ENCODE data around the gene TMA7. TPM values are rescaled to one million over a fixed set of nuclear protein-coding genes. Genes with fewer than 3 reads are reported as not detected.

The TMA7 gene
- total RNA-seq, 1 donor from 2014 or later: 510 TPM

- DNase-seq (ENCODE audit: low spot score): no peak
- Histone ChIP-seq H3K9ac (no peak overlapping the region), H3K4me2 (no peak overlapping the region), H2AFZ (replicated peaks) (no peak overlapping the region), H3K36me3 (no peaks in the 10 kb centered on the region), H3K9me3 (ENCODE audit: low read depth) (no peaks in the 10 kb centered on the region), H3F3A (ENCODE audit: low read depth) (peaks cover 16% of the 10 kb centered on the region), H3K4me1 (no peaks in the 10 kb centered on the region), H4K20me1 (ENCODE audit: low read depth) (no peaks in the 10 kb centered on the region), H3K4me3 (no peak overlapping the region), H3K27me3 (no peaks in the 10 kb centered on the region), H3K79me2 (ENCODE audit: low read depth) (no peaks in the 10 kb centered on the region), H3K27ac (no peak overlapping the region)
- TF ChIP-seq EZH2 (IDR thresholded peaks at IDR 0.05) (no peak), CTCF (IDR thresholded peaks at IDR 0.05) (no peak), EZH2phosphoT487 (IDR thresholded peaks at IDR 0.05) (no peak)
- Mint-ChIP-seq H3K36me3 (peaks cover 32% of the 10 kb centered on the region), H3K9me3 (no peaks in the 10 kb centered on the region), H3K4me1 (no peaks in the 10 kb centered on the region), H3K27me3 (ENCODE audit: insufficient read depth, low read depth) (peaks cover 2% of the 10 kb centered on the region), H3K4me3 (no peak overlapping the region), H3K27ac (no peak overlapping the region)
Observed at GRCh38 chr3:48405971-48406370, 34.1 kb upstream of the TMA7 start.

- Histone ChIP-seq H4K20me1 (ENCODE audit: low read depth) (no peaks in the 10 kb centered on the region), H2AFZ (replicated peaks) (no peak overlapping the region), H3K27me3 (no peaks in the 10 kb centered on the region), H3K4me3 (no peak overlapping the region), H3K4me1 (no peaks in the 10 kb centered on the region), H3K4me2 (no peak overlapping the region), H3K9me3 (ENCODE audit: low read depth) (no peaks in the 10 kb centered on the region), H3K27ac (no peak overlapping the region), H3F3A (ENCODE audit: low read depth) (peaks cover 8% of the 10 kb centered on the region), H3K36me3 (no peaks in the 10 kb centered on the region), H3K9ac (no peak overlapping the region), H3K79me2 (ENCODE audit: low read depth) (no peaks in the 10 kb centered on the region)
- Mint-ChIP-seq H3K27ac (no peak overlapping the region), H3K9me3 (no peaks in the 10 kb centered on the region), H3K4me1 (no peaks in the 10 kb centered on the region), H3K36me3 (peaks cover 33% of the 10 kb centered on the region), H3K27me3 (ENCODE audit: insufficient read depth, low read depth) (peaks cover 2% of the 10 kb centered on the region), H3K4me3 (no peak overlapping the region)
- TF ChIP-seq EZH2 (IDR thresholded peaks at IDR 0.05) (no peak), EZH2phosphoT487 (IDR thresholded peaks at IDR 0.05) (no peak), CTCF (IDR thresholded peaks at IDR 0.05) (no peak)
- DNase-seq (ENCODE audit: low spot score): no peak
Observed at GRCh38 chr3:48406443-48407431, 33.3 kb upstream of the TMA7 start.

- H2AFZ ChIP-seq (replicated peaks): no peak overlapping the region
- no peaks in the 10 kb centered on the region for H3K36me3 ChIP-seq
- TF ChIP-seq EZH2 (IDR thresholded peaks at IDR 0.05): no peak
- TF ChIP-seq CTCF (IDR thresholded peaks at IDR 0.05): no peak
- no peak for TF ChIP-seq EZH2phosphoT487 (IDR thresholded peaks at IDR 0.05)
- no peak overlapping the region for H3K4me2 ChIP-seq
- no peak for DNase-seq (ENCODE audit: low spot score)
- H3K27me3 ChIP-seq: no peaks in the 10 kb centered on the region
- H3K4me1 ChIP-seq: no peaks in the 10 kb centered on the region
- Mint-ChIP-seq H3K9me3 (no peaks in the 10 kb centered on the region), H3K4me3 (no peak overlapping the region), H3K4me1 (no peaks in the 10 kb centered on the region), H3K27ac (no peak overlapping the region), H3K36me3 (peaks cover 35% of the 10 kb centered on the region), H3K27me3 (ENCODE audit: insufficient read depth, low read depth) (peaks cover 5% of the 10 kb centered on the region)
- H3K9ac ChIP-seq: no peak overlapping the region
- H3K27ac ChIP-seq: no peak overlapping the region
- H3F3A ChIP-seq (ENCODE audit: low read depth): no peaks in the 10 kb centered on the region
- H3K9me3 ChIP-seq (ENCODE audit: low read depth): no peaks in the 10 kb centered on the region
- H3K79me2 ChIP-seq (ENCODE audit: low read depth): no peaks in the 10 kb centered on the region
- no peaks in the 10 kb centered on the region for H4K20me1 ChIP-seq (ENCODE audit: low read depth)
- no peak overlapping the region for H3K4me3 ChIP-seq
Observed at GRCh38 chr3:48407542-48408099, 32.4 kb upstream of the TMA7 start.

Measured in neural progenitor cell (in vitro differentiated cells).